ENCODE results near the gene SLC9C1.
A peak's percentile ranks its signal among the peaks of the same experiment; 100 is the strongest.

The SLC9C1 gene

DNA sequence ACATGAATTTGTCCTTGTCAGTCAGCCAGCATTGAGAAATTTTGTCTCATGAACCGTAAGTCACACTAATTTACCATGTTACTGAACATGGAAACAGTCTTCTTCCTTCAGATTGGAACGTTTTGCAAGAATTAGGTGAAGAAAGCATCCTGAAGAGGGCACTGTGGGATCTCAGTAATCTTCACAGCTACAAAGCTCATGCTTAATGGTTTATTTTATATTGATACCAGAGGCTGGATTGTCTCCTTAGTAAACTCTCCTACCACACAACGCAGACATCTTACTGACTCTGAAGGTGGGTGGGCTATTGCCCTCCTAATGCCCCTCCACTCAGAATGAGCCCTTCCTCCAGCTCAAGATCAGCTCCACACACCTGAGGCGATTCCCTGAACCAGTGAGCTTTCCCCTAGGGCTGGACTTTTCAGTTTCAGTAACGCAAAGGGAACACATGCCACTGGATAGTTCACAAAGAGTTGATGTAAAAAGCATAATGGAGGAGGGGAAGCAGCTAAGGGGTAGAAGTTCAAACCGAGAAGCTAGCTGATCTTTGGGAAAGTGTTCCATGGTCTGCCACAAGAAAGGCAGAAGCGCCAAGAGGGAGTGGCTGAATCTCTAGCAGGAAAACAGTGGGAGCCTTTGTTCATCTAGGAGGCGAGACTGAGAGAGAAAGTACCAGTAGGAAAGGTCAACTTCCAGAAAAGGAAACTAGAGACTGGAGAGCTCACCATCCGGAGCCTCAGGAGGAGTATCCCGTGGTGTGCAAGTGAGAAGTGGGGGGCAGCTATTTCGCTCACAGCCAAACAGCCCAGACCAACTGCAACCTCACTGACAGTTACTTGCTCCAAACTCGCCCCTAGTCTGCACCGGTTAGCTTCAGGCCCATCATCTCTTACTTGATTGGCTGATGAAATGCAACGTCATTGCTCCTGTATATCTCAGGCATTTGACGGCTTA, at the start of gene SLC9C1:
Gene SLC9C1 (minus strand): TSS at position 849 of the 954 bp plus-strand sequence. CDS start 7,425 bp downstream, outside the sequence.
- DNase-seq, result peak; percentile 49

DNA sequence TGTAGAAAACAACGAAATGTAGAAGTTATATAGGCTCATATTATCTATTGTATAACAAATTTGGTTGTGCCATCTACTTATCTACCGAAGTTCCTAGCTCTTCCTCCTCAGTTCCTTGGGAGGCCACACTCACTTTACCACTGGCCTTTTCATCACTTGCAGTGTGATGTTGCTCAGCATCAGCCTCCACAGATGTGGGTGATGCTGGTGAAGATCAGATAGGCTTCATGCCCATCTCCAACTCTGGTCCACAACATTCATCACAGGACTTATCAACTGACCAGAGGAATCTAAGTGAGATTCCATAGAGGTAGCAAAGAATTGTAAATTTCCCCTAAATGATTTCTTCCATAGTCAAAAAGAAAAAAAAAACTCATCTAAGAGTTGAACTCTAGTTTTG, 47.4 kb upstream of the SLC9C1 start:
- DNase-seq, result no peak

DNA sequence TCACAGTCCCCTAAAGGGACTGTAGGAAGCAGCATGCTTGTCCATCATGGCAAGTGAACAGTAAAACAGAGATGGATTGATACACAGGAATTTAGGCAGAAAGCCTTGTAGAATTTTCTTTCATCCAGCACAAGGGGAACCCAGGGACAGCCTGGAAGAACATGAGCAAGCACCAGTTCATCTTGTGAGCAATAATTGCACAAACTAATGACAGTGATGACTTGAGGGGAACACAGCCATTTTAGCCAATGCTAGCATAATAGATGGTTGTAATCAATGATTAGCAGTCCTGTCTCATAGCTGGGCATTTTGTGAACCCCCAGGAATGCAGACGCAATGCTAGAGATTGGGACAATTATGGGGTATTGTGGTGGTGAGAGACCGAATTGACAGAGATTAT, 45.6 kb upstream of the SLC9C1 start:
- no peak for DNase-seq

DNA sequence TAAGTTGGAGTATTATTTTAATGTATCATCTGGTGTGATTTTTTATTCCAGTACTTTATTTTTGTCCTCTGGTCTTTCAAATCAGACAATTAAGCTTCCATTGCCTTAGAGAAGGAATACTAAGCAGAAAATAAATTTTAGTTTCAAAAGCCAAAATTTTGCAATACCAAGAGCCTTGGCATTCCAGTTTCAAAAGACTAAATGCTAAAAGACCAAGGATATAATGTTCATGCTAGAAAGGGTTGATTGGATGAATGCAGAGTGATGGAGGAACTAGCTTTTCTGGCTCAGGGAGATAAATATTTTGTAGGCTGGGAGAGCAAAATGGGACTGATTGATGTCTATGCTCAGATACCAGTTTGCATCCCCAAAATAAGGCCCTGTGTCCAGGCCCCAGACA, 45.1 kb upstream of the SLC9C1 start:
- no peak for DNase-seq

DNA sequence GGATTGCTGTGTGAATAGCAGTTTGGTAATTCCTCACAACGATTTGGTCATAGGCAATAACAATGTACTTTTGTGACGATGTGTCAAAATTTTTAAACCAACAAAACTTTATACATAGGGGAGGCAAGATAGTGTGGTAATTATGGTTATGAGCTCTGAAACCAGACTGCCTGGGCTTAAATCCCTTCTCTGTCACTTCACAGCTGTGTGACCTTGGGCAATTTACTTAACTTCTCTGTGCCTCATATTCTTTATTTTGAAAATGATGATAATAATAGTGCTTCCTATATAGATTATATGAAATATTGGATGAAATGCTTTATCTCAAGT, 44.7 kb upstream of the SLC9C1 start:
- DNase-seq, result no peak

DNA sequence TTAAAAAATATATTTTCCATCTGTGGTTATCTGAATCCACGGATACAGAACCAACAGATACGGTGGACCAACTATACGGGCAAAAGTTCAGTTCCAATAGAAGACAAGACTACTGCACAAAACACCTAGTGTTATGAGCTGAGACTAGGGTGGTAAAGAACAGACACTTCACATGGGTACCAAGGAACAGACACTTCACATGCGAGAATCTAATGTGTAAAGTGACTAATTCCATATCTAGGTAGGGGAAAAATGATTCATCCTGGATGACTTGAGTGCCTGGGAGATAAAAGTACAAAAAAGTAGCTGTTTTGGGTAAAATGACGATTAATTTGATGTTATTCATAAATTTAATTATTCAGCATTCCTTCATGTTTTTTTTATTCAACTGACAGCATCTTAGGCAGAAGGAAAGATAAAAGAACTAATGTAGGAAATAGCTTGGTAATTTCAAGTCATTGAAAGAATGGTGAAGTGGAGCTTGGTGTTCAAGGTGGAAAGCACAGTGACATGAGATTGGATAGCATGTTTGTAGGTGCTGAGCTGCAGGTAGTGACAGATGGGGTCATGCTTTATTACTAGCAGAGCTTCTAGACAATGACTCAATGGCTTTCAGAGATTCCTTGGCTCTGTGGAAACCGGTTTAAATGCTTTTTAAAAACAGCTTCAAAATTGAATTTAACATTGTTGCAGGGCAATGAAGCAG, 44.2 kb upstream of the SLC9C1 start:
- DNase-seq, result no peak

DNA sequence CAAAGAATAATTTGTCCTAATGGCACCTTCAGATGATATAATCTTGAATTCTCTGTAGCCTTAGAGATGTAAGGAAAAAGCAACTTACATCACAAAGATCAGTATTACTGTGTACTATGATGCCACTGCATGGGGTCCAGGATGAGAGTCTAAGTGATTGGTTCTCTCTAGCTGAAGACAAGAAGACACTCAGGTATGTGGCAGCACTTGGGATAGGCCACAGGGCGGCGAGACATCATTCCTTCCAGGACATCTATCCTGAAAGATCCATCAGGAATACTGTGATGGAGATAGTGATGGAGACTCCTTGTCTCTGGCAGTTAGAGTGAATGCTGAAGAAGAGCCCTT, 41.4 kb upstream of the SLC9C1 start:
- DNase-seq, result no peak

DNA sequence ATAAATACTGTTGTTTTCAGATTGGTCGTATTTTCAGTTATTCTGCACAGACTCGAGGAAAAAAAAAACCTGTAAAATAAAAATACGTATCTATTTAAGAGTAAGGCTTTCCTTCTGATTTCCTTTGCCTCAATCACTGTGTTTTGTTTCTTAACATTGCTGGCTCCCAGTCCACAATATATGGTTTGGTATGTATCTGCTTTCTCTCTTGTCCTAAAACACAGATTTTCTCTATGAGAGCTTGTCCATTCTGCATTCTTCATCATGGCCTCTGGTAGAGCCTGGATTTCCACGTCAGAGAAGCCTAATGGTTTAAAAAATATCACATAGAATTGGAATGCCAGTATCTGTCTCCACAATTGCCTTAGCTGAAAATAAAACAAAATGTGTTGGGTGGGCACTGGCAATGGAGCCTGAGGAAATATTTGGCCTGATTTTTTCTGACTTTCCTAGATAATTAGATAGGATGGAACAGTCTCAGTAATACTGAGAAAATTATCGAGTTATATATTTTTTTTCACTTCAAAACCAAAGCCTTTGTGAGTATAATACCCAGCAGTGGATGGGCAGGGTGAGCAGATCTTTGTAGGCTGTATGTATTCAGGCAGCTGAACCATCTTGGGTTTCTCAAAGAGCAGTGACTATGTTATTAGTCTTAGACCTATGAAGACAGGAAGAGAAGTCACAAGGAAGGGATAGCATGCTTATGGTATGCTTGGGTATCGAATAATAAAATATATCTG, 40.8 kb upstream of the SLC9C1 start:
- DNase-seq, result no peak

DNA sequence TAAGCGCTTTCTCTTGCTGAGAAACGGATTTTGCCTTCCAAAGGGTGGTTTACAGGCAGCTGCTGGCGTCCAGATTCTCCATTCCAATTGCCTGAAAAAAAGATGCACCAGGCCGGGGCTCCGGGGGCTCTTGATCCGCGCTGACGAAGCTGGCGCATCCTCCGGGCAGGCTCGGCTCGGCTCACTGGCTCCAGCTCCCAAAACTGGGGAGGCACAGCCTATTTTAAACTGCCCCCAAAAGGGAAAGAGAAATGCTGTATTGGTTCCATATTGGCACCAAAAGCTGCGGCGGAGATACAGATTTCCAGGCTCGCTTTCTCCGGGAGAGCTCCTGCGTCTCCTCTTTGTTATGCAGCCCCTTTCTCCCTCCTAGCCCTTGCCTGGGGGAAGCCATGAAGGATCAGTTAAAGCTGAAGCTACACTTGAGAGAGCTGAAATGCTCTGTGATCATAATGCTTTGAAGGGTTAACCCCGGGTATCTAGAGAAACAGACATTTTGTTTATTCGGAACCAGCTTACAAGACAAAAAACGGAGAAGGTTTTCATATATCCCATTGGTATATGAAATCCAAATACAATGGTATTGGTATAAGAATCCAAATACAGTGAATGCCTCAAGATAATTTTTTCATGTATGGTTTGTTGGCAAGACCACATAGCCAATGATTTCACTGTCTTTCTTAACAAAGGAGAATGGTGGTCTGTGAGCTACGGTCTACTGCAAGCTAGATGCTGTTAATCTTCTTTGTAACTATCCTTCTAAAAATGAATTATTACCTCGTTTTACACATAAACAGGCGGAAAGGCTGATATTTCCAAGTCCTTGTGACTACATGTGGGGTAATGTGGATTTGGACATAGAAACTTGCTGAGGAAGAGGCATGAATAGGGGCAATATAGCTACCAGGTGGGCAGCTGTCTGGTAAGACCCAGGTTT, 39.6 kb upstream of the SLC9C1 start:
- DNase-seq, result no peak

DNA sequence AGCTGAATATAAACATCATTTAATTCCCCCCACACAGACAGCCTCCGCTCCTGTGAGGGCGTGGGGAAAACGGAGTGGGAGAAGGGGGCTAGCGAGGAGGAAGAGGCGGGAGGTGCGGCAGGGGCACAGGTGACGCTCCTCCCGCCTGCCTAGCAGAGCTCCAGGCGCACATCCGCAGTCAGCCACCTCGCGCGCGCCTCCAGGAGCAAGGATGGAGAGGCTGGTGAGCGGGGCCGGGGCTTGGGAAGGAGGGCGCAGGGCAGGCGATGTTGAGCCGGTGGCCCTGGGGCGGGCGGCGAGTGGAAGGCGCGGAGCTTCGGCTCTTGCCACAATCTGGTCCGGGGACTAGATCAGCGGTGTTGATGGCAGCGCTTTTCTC, 39.0 kb upstream of the SLC9C1 start, which contains the start of gene CD200:
Gene CD200 (plus strand): TSS at position 155 of the 379 bp plus-strand sequence. CDS start 57 bp downstream, at position 212.
- no peak for DNase-seq

DNA sequence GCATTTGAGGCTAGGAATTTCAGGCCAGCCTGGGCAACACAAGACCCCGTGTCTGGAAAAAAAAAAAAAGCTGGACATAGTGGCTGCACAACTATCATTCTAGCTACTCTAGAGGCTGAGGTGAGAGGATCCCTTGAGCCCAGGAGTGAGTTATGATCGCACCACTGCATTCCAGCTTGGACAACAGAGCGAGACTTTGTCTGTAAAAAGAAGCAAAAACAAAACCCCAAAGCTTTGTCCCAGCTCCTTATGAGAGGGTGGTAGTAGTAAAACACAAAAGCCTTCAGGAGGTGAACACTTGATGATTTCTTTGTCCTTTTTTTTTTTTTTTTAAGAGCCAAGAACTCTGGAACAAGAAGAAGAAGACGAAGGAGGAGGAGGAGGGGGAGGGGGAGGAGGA, 37.8 kb upstream of the SLC9C1 start:
- no peak for DNase-seq

DNA sequence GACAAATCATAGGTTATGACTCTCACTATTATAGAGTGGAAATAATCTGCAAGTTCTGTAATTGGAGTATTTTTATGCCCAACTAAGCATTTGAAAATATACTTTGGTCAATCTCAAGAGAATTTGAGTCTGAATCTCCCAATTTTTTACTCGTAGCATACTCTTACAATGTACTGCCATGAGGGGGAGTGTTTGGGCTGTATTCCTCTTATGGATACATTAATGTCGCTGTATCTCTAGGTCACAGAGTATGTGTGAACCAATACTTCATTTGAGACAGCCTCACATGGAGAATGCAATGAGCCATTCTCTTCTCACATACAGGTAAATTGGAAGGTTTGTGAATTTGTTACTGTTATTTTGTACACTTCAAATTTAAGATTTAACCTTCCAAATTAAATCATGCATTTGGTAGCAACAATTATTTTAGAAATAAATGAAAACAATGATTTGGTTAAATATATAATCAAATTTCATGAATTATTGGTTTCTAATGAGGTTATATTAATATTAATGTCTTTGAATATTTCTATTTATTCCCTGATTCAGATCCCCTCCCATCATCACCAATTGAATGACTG, 33.4 kb upstream of the SLC9C1 start:
- DNase-seq, result peak; percentile 16

DNA sequence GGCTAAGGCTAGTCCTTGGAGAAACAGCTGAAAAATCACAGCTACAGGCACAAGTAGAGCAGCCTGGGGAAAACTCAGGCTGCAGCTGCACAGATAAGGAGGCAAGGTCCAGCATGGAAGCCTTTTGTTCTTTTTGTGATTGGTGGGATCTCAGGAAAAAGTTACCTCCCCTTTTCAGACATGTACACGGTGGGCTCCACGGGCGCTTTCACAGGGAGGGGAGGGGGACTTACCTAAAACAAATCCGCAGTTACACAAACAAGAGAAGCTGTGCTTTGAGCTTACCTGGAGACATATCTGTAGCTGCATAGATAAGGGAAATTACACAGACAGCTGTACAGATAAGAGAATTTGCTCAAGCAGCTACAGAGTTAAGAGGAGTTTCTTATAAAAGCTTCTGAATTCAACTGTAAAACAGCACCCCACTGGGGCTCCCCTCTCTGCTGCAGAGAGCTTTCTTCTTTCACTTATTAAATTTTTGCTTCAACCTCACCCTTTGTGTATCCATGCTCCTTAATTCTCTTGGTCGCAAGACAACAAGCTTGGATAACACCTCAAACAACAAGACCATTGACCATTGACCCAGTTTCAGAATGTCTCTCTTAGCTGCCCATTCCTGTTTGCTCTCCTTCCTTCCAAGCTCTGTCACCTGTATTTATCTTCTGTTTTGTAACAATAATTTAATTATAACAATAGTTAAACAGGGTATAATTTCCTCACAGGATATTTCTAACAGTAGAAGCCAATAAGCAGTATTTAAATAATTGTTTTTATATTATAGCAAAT, 28.0 kb upstream of the SLC9C1 start:
- no peak for DNase-seq

DNA sequence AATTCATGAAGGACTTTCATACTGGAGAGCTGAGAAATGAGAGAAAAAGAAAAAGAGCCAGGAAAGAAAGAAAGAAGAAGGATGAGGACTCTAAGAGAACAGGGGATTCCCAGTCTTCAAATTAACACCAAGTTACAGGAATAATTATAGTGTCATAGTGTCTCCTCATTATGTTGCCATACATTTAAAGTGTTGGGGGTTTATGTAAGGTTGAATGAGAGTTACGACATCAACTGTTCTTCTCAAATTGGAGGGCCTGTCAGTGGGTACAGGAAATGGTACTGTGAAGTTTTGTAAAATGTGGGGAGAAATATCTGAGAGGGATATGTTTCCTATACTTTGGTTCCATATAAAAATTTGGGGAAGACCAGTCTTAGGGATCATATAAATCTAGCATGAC, 26.7 kb upstream of the SLC9C1 start:
- DNase-seq, result no peak

DNA sequence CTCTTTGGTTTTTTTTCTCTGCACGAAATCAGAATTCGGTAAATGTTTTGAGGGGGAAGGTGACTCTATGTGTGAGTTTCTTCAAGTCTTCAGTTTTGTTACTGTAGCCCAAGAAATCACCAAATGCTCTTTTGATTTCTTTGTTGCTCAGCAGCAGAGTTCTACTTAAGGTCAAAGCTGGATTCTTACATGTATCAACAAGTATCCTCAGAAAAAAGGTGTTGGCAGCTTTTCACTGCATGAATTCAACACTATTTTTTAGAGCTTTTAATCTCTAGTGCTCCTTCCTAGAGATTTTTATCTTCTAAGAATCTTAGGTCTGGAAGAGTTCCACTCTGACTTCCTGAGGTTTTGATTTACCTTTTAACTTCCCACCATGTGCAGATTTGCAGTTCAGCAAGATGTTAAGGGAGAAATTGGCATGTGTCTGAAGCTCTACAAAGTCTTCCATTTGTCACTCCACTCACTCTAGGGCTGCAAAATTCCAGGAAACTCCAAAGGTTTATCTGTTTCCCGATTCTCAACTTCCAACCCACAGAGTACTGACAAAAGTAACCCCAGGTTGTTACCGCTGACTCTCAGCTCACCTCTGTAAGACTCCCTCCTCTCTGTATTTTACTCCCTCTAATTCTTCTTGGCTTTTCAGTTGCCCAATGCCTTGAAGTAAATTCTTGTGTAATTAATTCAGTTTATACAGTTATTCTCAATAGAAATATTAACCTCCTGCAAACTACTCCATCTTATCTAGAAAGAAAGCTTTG, 25.7 kb upstream of the SLC9C1 start:
- no peak for DNase-seq

DNA sequence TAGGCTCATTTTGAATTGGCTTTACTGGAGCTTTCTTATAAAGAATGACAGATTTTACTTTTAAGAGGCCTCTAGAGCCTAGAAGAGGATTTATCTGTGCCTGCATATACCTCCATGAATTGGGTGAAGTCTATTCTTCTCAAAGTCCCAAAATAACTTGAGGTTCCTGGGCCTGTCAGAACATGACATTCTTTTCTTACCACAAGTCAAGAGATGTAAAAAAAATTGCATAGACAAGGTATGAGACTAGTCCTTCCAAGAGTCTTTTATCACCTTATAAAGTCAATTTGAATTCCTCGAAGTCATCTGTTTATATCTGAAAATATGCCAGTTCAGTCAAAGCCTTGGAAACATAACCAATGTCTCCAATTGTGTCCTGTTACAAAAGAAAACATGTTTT, 21.8 kb upstream of the SLC9C1 start:
- DNase-seq, result no peak

DNA sequence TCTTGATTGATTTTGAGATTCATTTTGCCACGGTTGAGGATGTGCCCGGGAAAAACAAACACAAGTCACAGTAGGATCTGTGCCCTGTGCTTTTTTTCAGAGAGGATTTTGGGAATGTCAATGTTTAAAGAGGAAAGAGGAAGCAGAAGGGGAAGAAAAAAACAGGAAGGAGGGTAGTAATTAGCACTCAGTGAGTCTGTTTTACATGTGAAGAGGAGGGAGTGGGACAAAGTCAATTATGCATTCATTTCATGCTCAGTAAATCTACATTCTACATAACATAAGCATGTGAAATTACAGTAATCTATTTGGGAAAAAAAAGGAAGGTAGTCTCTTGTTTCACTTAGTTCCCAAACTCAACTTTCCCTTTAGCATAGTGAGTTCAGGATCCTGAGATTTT, 20.6 kb upstream of the SLC9C1 start:
- DNase-seq, result no peak

DNA sequence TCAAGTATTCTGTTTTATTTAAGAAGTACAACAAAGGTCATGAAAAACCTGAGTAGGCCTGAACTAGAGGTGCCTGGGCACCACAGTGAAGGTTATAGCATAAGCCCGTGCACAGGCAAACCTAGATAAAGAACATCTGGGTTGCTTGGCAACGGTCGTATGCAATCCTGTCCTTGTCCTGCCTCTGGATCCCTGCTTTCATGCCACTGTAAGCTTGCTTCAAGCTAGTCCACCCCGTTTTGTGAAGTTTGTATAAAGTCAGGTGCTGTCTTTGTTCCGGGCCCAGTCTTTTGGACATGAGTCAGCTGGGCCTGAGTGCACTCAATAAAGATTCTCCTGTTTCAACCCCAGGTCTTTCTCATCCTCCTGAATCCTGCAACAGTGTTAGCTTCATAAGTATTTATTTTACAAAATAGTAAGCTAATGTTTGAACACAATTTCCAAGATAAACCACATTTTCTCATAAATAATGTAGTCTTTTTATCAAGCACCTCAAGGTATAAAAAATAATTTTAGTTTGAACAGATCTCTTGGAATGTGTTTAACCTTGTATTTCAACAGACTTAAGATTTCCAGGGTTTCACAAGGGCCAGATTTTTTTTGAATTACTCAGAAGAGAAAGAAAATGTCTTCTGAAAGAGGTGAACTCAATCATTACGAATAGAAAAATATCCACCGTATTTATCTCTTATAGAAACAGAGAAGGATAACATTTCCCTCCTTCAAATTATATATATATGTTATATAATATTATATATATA, 14.3 kb upstream of the SLC9C1 start:
- DNase-seq, result peak; percentile 18

DNA sequence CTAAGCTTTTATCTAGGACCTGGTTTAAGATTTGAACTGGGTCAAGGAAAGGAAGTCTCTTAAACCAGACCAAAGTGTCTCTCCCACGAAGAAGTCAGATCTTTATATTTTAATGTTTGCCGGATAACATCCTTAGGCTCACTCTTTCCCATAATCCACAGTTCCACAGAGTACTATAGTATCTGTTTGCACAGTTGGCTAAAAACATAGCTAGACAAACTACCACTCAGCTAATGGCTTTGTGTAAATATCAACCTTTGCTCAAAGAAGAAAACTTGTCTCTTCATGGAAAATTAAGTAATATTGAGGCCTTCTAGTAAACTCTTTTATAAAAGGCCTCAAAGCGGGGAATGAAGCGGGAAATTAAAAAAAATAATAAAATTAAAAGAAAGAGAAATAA, 13.5 kb upstream of the SLC9C1 start:
- DNase-seq, result no peak

DNA sequence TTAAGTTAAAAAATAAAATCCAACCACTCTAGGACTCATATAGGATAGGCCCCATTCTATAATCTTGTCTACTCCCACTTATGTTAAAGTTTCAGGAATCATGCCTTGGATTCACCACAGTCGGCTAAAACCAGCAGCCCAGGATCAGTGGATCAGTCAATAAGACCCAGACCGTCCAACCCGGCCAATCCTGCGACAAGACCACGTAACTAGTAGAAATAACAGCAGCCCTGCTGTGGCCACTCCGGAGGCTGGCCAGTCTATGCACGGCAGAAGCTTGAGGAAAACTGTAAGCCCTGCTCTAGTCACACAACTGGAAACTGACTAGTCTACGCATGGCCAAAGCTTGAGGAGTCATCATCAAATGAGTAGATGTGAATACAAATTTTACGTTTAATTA, 12.8 kb upstream of the SLC9C1 start:
- no peak for DNase-seq
